AG20443 (cell line): ENCODE measurements around the gene DHRS12.

Source experiments
- DNase-seq: peaks from one replicate; pipeline ENCODE4 v3.0.0; 2012; ENCODE audit warnings: low spot score, mixed read lengths

DHRS12 gene

DNA sequence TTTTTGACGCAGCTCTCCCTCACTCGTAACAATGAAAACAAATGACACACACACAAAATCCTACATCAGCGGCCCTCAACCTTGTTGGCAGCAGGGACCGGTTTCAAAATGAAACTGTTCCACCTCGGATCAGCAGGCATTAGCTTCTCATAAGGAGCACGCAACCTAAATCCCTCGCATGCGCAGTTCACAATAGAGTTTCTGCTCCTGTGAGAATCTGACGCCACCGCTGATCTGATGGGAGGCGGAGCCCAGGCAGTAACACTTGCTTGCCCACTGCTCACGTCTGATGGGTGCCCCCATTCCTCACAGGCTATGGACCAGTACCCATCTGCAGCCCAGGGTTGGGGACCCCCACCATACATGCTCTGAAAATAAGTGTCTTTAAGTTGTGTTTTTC is 43.4 kb downstream of the DHRS12 start:
- DNase-seq = no peak

DNA sequence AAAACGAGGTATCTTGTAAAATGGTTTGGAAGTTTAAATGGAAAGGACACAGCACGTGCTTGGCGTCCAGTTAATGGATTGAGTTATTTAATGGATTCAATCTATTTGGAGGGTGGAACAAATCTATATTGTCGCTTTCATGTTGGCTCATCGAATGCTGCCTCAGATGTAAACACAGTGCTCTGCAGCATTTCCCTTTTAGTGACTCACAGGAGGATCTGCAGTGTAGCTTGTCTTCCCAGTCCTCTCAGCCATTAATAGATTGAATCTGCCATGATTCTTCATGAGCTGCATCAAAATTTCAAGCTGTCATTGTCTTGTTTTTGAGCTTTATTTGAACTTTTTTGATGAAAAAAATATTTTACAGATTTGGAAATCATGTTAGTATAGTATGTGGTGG is 44.7 kb downstream of the DHRS12 start:
- DNase-seq = no peak

DNA sequence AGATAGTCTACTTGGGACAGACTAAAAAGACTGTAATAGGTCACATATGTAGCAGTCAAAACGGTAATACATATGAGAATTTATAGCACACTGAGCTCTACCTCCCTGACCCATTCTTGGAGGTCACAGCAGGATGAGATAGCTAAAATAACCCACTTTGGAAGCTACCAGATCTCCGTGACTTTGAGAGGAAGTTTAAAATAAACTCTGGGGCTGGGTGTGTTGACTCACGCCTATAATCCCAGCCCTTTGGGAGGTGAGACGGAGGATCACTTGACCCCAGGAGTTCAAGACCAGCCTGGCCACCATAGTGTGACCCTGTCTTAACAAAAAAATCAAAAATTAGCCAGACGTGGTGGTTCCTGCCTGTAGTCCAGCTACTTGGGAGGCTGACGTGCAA is 45.3 kb downstream of the DHRS12 start:
- no peak for DNase-seq

DNA sequence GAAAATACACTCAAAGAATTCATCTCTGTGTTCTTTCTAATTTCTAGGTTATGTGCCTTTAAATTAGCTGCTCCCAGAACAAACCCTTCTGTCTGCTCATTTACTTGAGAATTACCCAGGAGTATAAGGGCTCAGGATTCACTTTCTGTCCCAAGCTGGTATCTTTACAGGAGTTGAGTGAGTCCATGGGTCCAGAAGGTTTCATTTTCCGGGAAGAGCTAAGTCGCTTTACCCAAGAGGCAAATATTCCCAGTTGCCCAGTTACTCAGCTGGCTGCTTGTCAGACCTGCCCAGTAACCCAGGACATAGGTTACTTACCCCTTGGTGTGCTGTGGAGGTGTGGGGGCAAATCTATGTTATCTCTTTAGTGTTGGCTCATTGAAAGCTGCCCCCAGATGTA is 47.3 kb downstream of the DHRS12 start:
- DNase-seq = no peak

DNA sequence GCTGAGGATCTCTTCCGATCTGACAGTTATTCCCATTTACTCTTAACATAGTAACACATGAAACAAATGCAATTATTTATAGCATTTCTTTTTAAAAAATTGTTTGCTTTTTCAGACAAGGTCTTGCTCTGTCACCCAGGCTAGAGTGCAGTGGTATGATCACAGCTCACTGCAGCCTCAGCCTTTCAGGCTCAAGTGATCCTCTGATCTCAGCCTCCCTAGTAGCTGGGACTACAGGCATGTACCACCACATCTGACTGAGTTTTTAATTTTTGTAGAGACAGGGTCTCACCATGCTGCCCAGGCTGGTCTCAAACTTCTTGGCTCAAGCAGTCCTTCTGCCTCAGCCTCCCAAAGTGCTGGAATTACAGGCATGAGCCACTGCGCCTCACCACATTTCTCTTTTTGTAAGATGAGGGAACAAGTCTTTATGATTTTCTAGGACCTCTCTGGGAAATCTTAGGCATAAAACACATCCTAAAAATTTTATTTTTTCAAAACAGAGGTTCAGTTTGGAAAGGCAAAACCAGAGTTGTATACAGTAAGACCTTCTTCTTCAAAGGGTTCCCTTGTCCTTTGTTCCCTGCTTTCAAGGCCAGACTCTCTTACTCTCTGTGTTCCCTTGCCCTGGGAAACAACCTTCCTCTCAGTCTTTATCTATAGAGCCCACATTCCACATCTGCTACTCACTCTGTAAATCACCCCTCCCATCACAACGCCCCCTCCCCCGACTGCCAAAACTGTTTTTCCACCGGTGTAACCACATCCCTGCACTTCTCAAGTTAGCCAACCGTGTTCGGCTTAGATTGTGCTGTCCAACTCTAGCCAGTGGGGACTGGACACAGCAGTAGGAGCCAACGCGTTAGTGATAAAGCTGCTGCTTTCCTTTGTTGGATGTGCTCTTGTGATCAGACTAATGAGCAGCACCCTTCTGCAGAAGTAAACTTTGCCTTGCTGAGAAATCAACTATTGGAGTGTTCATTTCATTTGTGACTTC is 56.2 kb downstream of the DHRS12 start:
- no peak for DNase-seq

GRCh38 chr13:51746802-51747201 is 57.2 kb downstream of the DHRS12 start:
- DNase-seq = no peak

GRCh38 chr13:51745243-51745642 is 58.7 kb downstream of the DHRS12 start:
- DNase-seq = no peak

DNA sequence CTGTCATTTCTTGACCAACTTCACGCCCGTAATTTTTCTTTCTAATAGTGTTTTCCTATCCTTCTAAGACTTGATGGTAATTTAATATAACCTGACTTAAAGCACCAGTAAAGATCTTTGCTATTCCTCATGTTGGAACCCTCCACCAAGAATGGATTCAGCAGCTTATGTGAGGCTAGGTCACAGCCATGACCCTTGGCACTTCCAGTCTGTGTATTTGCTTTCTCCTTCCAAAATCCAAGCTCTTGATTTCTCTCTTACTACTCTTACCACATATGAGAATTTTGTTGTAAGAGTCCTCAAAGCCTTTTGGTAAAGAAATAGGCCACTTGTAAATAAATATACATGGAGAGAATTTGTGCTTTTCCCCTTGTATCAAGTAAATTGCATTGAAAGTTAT is 61.4 kb downstream of the DHRS12 start:
- DNase-seq = no peak

DNA sequence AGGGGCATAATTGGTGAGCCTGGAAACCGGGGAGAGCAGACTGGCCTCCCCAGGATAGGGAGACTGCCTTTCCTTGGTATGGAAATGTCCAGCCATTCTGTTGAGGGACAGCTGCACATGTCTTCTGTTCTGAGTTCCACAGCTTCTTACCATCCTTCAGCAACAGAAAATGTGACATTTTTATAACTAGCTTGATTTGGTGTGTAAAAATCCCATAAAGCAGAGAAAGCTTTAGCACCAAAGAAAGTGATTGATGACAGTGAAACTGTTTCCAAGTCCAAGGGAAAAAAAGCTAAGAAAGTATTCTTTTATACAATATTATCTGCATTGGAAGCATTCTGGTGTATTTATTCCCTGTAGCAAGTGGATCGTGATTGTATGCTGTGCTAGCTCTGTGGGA is 61.9 kb downstream of the DHRS12 start:
- no peak for DNase-seq

DNA sequence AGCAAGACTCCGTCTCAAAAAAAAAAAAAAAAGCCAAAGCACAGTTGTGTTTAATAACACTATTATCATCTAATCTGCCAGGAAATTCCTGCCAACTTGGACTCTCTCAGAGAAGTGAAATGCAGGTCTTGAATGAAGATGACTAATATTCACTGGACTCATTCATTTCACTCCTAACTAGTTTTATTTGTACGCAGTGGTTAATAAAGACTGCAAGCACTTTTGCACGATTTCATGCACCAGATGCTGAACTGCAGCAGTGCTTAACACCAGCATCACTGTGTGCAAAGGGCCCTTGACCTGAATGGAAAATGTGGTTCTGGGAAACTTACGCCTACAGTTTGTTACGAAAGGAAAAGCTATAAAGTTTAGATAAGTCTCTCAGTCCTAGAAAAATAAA is 63.3 kb downstream of the DHRS12 start:
- DNase-seq = peak; percentile 62

DNA sequence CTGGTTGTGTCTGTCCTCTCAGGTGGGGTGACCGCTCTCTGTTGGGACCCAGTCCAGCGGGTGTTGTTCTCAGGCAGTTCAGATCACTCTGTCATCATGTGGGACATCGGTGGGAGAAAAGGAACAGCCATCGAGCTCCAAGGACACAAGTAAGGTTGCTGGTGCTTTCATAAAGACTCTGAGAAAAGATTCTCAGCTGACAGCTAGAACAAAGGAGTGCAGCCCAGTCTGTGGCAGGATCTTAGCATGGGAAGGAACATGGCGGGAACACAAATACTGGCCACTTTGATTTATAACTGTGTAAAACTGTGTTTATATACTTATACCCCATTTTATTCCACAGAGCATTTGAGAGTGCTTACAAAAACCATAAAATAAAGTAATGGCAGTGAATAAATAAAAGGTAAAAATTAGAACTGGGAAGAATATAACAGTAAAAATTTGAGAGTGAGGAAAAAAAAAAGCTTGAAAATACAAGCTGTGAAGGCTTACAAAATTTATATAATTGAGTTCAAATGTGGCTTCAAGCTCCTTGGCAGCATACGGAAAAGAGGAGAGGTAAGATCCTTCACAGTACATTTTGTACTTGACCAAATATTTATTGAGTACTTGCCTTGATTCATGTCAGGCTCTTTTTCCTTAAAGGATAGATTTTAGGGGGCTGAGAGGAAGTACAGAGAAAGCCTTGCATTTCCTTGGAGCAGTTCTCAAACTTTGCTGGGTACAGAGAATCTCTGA is 64.8 kb downstream of the DHRS12 start:
- no peak for DNase-seq

GRCh38 chr13:51738226-51738905 is 65.6 kb downstream of the DHRS12 start:
- no peak for DNase-seq

- DNase-seq = no peak
Observed at GRCh38 chr13:51737609-51738008, 66.4 kb downstream of the DHRS12 start.

- peak; percentile 25 for DNase-seq
Observed at GRCh38 chr13:51734786-51735185, 69.2 kb downstream of the DHRS12 start.

DNA sequence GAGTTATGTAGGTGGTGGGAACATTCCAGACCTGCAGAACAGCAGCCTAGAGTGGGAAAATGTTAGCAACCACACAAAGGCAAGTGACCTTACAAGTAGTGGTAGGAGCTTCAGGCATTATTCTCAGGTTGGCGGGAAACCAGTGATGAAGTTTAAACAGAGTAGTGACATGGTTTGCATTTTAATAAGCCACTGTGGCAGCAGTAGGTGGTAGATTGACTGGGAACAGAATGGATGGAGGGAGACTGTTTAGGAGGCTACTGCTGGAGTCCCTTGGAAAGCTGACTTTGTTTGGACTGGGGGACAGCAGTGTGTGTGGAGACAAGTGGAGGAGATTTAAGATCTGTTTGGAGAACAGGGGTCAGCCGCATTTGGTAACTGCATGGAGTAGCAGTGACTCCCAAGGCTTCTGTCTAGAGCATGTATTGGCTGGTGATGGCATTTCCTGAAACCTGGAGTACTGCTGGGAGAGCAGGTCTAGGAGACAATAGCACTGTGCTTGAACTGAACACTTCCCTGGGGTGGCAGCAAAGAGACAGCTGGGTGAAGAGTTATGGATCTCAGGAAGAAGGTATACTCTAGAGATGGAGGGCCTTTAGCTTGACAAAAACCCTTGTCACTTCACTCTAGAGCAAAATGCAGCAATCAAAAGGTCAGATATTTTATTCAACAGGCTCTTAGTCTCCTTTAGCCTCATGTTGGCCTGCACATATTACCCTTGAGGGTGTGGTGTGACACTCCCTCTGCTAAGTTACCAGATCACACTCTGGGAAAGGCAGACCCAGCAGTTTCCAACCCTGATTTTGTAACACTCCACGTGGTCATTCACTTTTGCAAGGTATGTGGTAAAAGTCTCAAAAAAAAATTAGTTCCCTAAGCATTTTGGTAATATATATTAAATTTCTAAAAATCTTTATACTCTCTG is 70.3 kb downstream of the DHRS12 start:
- peak; percentile 20 for DNase-seq

GRCh38 chr13:51731759-51732158 is 72.2 kb downstream of the DHRS12 start:
- DNase-seq = peak; percentile 62

- DNase-seq = no peak
Observed at GRCh38 chr13:51730927-51731326, 73.0 kb downstream of the DHRS12 start.

GRCh38 chr13:51729866-51730553 is 74.0 kb downstream of the DHRS12 start:
- peak; percentile 67 for DNase-seq

DNA sequence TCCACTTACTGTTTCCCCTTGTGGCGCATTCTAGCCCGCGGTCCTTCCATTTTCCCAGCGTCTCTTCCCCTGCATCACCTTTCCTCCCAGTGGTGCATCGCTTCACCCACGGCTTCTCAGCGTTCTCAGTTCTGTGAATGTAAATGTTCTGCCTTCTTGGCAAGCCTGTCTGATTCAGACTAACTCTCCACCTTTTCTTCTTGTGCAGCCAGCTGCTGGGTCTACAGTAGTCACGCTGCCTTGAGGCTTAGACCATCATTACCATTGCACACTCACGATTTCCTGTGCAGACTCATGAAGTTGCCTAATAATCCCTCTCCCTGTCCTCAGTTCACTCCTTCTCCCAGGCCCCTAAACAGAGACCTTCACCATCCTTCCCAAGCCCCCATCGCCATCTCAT is 75.0 kb downstream of the DHRS12 start:
- DNase-seq = peak; percentile 61

DNA sequence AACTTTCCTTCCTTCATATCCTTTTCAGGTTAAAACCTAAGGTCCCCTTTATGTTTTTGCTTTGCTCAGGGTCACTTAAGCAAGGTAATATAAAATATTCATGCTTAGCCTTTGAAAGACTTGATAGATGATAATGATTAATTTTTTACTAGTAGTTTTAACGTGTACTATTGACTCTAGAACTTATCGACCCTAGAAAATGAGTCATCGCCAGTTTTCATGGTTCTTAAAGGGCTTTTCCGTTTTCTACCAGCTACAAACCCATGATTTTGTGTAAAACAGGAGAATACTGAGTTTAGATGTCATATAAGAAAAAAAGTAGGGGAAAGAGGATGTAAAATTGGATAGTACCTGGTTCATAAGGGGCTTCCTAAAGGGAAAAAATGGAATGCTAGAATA is 75.7 kb downstream of the DHRS12 start:
- DNase-seq = no peak
